ENCODE measurements around the gene SLAMF8.

Gene SLAMF8

GRCh38 chr1:159849626-159850366 is 23.1 kb downstream of the SLAMF8 start:
- no peak for DNase-seq (ENCODE audit: low spot score)

DNA sequence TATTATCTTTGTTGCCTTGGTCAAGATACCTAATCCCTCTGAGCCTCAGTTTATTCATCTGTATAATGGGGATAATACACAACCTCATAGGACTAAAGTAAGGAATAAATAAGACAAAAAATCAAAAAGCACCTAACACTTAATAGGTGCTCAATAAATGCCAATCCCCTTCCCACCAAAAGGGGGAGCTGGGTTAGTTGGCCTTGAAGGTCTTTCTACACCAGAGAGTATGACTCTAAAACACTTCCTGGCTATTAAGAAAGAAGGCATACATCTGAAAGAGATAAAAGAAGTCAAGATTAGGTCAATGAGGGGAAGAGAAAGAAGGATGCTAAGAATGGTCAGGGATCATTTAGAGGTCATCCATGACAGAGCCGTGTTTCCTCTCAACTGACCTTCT is 24.7 kb downstream of the SLAMF8 start:
- DNase-seq (ENCODE audit: low spot score) = no peak

- DNase-seq (ENCODE audit: low spot score) = no peak
Measured at GRCh38 chr1:159853417-159854115, 26.9 kb downstream of the SLAMF8 start.

DNA sequence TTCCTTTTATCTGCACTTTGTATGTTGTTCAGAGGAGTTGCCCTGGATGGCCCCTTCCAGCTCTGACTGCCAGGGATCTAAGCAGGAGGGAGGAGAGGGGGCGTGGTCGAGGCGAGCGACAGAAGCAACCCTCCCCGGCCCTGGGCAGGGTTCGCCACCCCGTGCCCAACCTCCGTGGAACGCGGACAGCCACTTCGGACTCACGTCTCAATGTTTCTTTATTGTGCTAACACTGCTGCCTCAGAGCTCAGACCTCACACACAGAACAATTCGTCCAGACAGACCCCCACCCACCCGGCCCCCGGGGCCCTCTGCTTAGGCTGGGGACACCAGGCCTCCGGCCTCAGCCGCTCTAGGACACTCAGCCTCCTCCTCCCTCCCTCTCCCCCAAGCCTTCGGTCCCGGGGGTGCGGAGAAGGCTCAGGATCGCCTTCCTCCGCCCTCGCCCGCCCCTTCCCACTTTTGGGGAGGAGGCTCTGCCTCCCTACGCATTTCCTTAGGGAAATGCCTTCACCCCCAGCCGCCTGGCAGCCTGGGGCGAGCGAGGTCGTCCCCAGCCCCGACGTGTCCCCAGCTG is 27.5 kb downstream of the SLAMF8 start:
- DNase-seq (ENCODE audit: low spot score) = peak; percentile 79

- DNase-seq (ENCODE audit: low spot score) = peak; percentile 91
Measured at GRCh38 chr1:159854693-159855192, 28.1 kb downstream of the SLAMF8 start.

DNA sequence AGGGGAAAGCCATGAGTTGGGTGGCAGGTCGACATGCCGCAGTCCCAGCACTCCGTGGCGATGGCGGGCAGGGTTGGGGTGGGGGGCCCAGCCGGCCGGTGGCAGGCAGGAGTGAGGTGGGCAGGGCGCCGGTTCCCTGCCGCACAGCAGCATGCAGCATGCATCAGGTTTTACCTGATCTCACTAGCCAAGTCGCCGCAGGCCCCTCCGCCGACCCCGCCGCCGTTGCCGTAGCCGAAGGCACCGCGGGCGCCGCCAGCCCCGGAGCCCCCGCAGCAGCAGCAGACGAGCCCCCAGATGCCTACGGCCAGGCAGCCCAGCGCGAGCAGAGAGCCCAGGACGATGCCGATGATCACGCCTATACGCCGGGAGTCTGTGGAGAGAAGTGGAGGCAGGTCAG is 29.0 kb downstream of the SLAMF8 start:
- no peak for DNase-seq (ENCODE audit: low spot score)

DNA sequence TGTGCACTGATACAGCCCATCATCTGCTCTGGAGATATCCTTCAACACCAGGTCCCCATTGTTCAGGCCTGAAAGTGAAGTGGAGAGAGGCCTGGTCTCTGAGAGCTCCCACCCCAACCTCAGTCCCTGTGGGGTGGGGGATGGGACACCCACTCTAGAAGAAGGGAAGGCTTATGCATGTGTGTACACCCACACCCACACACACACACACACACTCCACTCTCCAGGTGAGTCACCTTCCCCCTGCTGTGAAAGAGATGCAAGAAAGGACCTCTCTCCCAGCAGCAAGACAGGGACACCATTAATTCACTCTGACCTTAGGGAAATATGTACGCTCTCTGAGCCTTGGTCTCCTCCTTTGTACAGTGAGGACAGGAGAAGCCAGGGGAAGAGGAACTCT is 29.9 kb downstream of the SLAMF8 start:
- DNase-seq (ENCODE audit: low spot score) = no peak

DNA sequence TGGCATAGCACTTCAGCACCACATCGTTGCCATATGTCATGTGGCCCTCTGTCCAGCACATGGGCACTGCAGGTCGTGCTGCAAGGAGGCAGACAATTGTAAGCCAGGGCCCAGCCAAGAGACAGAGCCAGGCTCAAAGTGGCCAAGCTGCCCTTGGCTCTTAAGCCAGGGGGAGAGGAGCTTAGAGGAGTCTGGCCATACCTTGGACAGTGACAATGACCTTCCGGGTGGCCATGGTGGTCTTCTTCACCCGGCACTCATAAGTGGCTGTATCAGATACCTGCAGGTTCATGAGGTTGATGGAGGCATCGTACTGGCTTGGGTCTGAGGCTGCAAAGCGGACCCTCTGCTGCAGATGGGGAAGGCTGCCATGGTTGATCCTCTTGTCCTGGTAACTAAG is 31.2 kb downstream of the SLAMF8 start:
- no peak for DNase-seq (ENCODE audit: low spot score)

DNA sequence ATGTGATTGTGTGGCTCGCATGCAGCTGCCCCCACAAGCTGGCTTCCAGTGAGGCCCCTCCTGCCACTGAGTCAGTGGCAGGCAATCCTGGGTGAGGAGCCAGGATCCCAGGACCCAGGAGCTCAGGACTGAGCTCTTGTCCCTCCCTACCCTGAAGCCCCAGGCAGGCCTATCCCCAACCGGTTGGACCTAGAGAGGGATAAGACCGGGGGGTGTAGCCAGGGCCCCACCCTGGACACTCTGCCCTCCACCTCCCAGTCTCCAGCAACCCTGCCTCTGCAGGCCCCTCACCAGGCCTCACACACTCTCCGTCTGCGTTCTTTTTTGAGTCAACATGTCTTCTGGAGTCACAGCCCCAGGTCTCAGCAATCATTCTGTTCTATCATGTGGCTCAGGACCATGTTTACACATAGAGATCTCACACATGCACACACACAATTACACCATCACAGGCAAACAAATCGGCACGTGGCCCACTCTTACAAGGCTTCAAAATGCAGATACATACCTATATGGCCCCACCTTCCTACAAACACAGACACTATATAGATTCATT is 33.2 kb downstream of the SLAMF8 start:
- no peak for DNase-seq (ENCODE audit: low spot score)

GRCh38 chr1:159860456-159860855 is 33.8 kb downstream of the SLAMF8 start:
- no peak for DNase-seq (ENCODE audit: low spot score)

- no peak for DNase-seq (ENCODE audit: low spot score)
Measured at GRCh38 chr1:159861218-159861617, 34.5 kb downstream of the SLAMF8 start.

DNA sequence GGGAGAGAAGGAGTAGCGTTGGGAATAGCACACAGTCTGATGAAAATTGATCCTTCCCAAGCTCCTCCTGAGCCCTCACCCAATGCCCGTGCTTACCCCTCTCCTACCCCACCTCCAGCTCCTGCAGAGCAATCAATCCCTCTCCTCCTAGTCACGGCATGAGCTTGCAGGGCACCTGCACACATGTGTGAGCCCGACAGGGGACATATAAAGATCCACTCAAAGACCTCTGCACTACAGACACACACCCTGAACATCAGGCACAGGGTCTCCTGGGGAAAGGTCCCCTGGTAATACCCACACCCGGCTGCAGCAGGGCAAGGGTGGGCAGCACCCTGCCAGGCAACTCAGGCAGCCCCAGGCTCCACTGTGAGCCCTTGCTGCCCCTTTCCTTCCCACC is 35.4 kb downstream of the SLAMF8 start:
- no peak for DNase-seq (ENCODE audit: low spot score)

DNA sequence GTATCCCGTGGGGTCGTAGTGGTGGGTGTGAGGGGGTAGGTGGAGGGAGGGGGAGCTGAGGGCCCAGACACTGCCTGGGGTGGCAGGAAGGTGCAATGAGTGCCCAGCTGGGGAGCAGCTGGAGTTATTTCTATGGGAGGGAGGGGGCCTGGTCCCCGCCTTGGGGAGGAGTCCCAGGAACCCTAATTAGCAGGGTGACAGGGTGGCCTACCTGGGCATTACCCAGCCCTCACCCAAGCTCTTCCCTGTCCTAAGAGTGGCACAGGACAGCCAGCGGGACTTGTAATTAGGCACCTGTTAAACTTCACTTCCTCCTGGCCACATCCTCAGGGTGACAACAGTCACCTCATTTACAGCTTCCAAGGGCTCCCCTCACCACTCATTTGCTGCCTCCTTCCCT is 35.9 kb downstream of the SLAMF8 start, which contains the start of gene VSIG8:
Gene VSIG8 (minus strand): TSS at position 101 of the 400 bp plus-strand sequence. CDS start 136 bp downstream, outside the sequence.
- no peak for DNase-seq (ENCODE audit: low spot score)

- DNase-seq (ENCODE audit: low spot score) = no peak
Measured at GRCh38 chr1:159864262-159864661, 37.6 kb downstream of the SLAMF8 start.

- DNase-seq (ENCODE audit: low spot score) = no peak
Measured at GRCh38 chr1:159866066-159866465, 39.4 kb downstream of the SLAMF8 start.

DNA sequence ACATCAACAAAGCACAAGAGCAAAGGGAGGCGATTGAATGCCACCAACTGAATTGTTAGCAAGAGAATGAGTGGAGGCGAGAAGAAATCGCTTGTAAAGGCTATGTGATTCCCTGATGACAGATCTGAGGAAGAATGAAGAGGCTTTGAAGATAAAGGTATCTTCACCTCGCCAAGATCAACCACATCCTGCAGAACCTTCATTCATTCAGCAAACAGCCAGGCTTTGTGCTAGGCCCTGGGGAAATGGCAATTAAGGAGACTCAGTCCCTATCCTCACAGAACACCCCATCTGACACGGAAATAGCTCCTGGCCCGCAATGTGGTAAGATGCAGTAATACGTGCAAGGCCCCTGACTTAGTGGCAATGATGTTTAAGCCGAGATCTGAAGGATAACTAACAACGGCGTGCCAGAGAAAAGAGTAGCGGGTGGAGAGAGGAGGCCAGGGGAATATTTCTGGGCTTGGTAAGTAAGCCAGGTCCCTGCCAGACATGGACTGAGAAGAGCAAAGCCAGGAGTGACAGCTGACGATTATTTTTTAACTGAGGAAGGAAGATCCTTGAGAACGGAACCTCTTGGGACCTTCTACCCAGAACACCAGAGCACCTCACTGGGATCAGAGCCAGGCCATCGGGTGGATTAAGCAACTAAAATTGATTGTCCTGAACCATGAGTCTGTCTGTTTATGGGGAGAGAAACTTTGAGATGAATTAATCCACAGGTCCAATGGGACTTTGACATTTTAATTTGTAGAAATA is 40.4 kb downstream of the SLAMF8 start:
- no peak for DNase-seq (ENCODE audit: low spot score)

DNA sequence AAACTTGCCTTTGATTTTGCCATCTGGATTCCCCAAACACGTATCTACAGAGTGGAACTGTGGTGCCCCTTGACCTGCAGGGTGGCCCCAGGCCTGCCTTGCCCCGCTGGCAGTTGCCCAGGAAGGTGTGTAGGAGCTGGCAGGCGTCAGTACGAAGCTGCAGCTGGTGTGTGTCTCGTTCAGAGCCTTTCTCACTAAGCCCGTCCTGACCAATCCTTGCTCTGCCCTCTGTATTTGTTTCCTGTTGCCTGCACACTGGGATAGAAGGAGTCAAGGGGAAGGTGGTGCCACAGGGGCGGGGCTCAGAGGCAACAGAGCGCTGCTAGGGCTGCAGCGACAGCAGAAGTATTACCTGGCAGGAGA is 41.0 kb downstream of the SLAMF8 start:
- DNase-seq (ENCODE audit: low spot score) = no peak

DNA sequence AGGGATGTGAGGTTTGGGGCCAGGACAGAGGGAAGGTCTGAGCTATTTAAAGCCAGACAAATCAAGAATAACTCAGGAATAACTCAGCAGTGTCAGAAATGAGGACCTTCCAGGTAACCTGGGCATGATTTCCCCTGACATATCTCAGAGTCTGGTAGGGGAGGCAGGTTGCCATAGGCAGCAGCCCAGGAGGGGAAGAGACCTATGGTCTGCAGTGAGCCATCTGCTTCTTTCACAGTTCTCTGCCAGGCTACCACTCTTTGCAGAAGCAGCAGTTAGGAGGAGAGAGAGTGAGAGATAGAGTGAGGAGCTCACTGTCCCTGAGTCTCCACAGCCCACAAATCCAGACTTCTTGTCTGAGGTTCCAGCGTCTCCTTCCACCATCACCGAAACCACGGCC is 42.1 kb downstream of the SLAMF8 start:
- no peak for DNase-seq (ENCODE audit: low spot score)

GRCh38 chr1:159869173-159869572 is 42.5 kb downstream of the SLAMF8 start:
- DNase-seq (ENCODE audit: low spot score) = no peak

DNA sequence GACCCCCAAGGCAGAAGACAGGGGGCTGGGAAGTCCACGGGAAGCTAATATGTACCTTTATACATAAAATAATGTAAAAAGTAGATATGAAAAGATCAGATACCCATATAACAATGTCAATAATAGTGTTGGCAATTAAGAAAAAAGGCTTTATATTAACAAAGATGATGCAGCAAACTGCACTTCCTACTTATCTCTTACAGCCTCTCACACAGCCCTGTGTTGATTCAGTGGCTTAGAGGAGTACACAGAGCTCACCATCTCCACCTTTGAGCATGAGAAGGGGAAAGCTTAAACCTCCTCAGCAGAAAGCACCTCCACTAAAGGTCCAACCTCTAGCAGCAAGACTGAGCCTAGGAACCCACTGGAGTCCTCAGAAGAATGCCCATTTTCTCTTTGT is 42.9 kb downstream of the SLAMF8 start:
- DNase-seq (ENCODE audit: low spot score) = no peak

GRCh38 chr1:159870704-159871103 is 44.0 kb downstream of the SLAMF8 start:
- DNase-seq (ENCODE audit: low spot score) = no peak

DNA sequence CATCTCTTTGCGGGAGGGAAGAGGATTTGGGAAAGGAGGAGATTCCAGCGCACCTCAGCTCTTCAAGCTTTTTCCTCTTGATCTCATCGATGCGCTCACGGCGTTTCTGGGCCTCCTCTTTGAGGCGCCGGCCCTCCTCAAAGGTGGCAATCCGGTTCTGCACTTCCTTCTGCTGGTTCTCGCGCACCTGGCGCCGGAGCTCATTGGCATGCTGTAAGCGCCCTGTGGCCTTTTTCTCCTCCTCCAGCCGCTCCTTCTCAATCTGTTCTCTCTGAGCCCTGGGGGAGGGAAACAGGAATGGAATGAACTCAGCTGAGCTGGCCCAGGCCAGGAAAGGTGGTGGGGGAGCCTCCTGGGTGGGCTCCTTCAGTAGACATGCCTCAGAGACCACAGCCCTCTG is 46.2 kb downstream of the SLAMF8 start:
- no peak for DNase-seq (ENCODE audit: low spot score)

Data from left forelimb (tissue), 1 donor.